HepG2 (cell line): Measurements from ENCODE around the gene GOT1. TPM values are rescaled to one million over a fixed set of nuclear protein-coding genes. Genes with fewer than 3 reads are reported as not detected.

Source experiments
- E2F5 ChIP-seq: sonication (generic); formaldehyde crosslinking; conservative IDR thresholded peaks from 2 replicates; pipeline ENCODE4 v1.4.0; 2020; ENCODE audit warnings: missing genetic modification reagents
- FOSL1 ChIP-seq: sonication (generic); formaldehyde crosslinking; IDR thresholded peaks from 2 replicates; pipeline ENCODE4 v1.9.0; 2021; ENCODE audit warnings: missing genetic modification reagents, borderline replicate concordance
- FUBP1 ChIP-seq: sonication (generic); formaldehyde crosslinking; IDR thresholded peaks from 2 replicates; pipeline ENCODE4 v1.5.1; 2020; ENCODE audit warnings: missing genetic modification reagents, mild to moderate bottlenecking, borderline replicate concordance
- MTA1 ChIP-seq: sonication (generic); formaldehyde crosslinking; IDR thresholded peaks from 2 replicates; pipeline ENCODE4 v1.4.0; 2020; ENCODE audit warnings: missing genetic modification reagents, mild to moderate bottlenecking, borderline replicate concordance
- PPARG ChIP-seq: conservative IDR thresholded peaks from 2 replicates; pipeline ENCODE4 v1.6.1; 2016; ENCODE audit warnings: missing biosample characterization, missing genetic modification reagents
- RFX1 ChIP-seq: fragments of 450-650 bp; IDR thresholded peaks from 2 replicates; pipeline ENCODE4 v1.6.1; 2017
- TCF7 ChIP-seq: sonication (generic); IDR thresholded peaks from 2 replicates; pipeline ENCODE4 v1.6.1; 2016; ENCODE audit warnings: antibody characterized with exemption, low read depth
- ZBTB26 ChIP-seq: IDR thresholded peaks from 2 replicates; pipeline ENCODE4 v1.6.1; 2016; ENCODE audit warnings: missing compliant biosample characterization, missing genetic modification reagents, borderline replicate concordance
- ZNF12 ChIP-seq: sonication (generic); formaldehyde crosslinking; IDR thresholded peaks from 2 replicates; pipeline ENCODE4 v1.5.0; 2020; ENCODE audit warnings: missing genetic modification reagents
- ZNF235 ChIP-seq: sonication (generic); formaldehyde crosslinking; IDR thresholded peaks from 2 replicates; pipeline ENCODE4 v1.8.1; 2023; ENCODE audit warnings: mild to moderate bottlenecking, missing genetic modification reagents, borderline replicate concordance
- ZNF256 ChIP-seq: sonication (generic); formaldehyde crosslinking; conservative IDR thresholded peaks from 2 replicates; pipeline ENCODE4 v1.4.0; 2020; ENCODE audit warnings: missing genetic modification reagents
- ZNF503 ChIP-seq: sonication (generic); formaldehyde crosslinking; IDR thresholded peaks from 2 replicates; pipeline ENCODE4 v1.4.0; 2020; ENCODE audit warnings: missing genetic modification reagents
- ZNF557 ChIP-seq: sonication (generic); formaldehyde crosslinking; IDR thresholded peaks from 2 replicates; pipeline ENCODE4 v1.4.0; 2020; ENCODE audit warnings: missing genetic modification reagents
- ZNF598 ChIP-seq: sonication (generic); formaldehyde crosslinking; IDR thresholded peaks from 2 replicates; pipeline ENCODE4 v1.5.1; 2020; ENCODE audit warnings: mild to moderate bottlenecking, missing genetic modification reagents, borderline replicate concordance
- ZNF616 ChIP-seq: sonication (generic); formaldehyde crosslinking; IDR thresholded peaks from 2 replicates; pipeline ENCODE4 v1.5.0; 2020; ENCODE audit warnings: low read depth, mild to moderate bottlenecking, missing genetic modification reagents
- ZNF891 ChIP-seq: sonication (generic); formaldehyde crosslinking; IDR thresholded peaks from 2 replicates; pipeline ENCODE4 v1.5.0; 2020; ENCODE audit warnings: mild to moderate bottlenecking, missing genetic modification reagents
- polyA plus RNA-seq, 8 experiments: library from polyadenylated mRNA; depleted of rRNA in 3 of 8; stranded (reverse) in 7 of 8; unstranded in 1 of 8; fragments of >200 nt; fragmentation: Illumina TruSeq in 4 of 8; extraction: Trizol in 4 of 8; gene quantifications; 2 replicates each; pipeline versions ENCODE4 v1.2.1 to v1.2.3, GENCODE V29; 2011 to 2016; ENCODE audit warnings: low read depth in 4 of 8, missing spikeins in 1 of 8, mixed read lengths in 1 of 8; ENCODE audit not compliant: insufficient read depth in 1 of 8
- total RNA-seq, 5 experiments: library from RNA; depleted of rRNA; stranded (reverse); fragments of >200 nt; fragmentation: Illumina TruSeq; extraction: Trizol; gene quantifications; 2 replicates each; pipeline ENCODE4 v1.2.3, GENCODE V29; 2016; ENCODE audit warnings: low read depth in 1 of 5
- TF ChIP-seq, protein P1 (sequence below): sonication (generic); formaldehyde crosslinking; IDR thresholded peaks from 2 replicates; pipeline ENCODE4 v1.4.0; 2020; ENCODE audit warnings: missing genetic modification reagents, mild to moderate bottlenecking, borderline replicate concordance
- TF ChIP-seq, protein P2 (sequence below): sonication (generic); formaldehyde crosslinking; IDR thresholded peaks from 2 replicates; pipeline ENCODE4 v1.4.0; 2020; ENCODE audit warnings: missing genetic modification reagents, mild to moderate bottlenecking, borderline replicate concordance
- TF ChIP-seq, protein P3 (sequence below): sonication (generic); formaldehyde crosslinking; IDR thresholded peaks from 2 replicates; pipeline ENCODE4 v1.5.0; 2020; ENCODE audit warnings: mild to moderate bottlenecking, low read depth, missing genetic modification reagents, borderline replicate concordance

GOT1 gene
- total and polyA plus RNA-seq, 2 of the 13 experiments (the other 11 are each of a cell fraction or from before 2014, with no cell fraction given): 81.2 to 102 TPM

DNA sequence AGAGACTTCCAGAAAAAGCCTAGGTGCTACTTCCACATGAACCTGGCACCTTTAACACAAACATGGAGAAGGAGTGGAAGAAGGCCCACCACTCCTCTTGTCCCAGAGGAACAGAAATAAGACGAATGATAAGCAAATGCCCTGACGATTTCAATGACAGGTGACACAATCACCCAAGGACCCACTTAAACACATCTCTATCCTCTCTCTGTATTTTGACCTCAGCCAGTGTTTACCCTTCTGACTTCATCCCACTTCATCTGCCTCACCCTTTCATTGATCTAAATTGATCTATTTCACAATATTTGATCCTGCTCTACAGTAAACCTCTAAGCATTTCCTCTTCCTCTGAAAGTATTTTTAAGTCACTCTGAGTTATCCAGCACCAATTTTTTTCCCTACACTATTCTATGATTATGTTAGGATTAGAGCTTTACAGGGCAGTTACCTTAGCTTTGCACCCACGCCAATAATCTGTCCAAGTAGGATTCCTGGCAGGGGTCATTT lies 9.1 kb downstream of the GOT1 start (continued):
- TF ChIP-seq, protein P1, sequence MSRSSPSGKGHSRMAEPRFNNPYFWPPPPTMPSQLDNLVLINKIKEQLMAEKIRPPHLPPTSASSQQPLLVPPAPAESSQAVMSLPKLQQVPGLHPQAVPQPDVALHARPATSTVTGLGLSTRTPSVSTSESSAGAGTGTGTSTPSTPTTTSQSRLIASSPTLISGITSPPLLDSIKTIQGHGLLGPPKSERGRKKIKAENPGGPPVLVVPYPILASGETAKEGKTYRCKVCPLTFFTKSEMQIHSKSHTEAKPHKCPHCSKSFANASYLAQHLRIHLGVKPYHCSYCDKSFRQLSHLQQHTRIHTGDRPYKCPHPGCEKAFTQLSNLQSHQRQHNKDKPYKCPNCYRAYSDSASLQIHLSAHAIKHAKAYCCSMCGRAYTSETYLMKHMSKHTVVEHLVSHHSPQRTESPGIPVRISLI (CRISPR knock-in tag): peak; percentile 80; the same call in 1 of the 2 replicates
- TF ChIP-seq E2F5 (CRISPR knock-in tag) (no peak), FUBP1 (CRISPR knock-in tag) (no peak), ZNF503 (CRISPR knock-in tag) (peak; percentile 88), MTA1 (CRISPR knock-in tag) (no peak), ZNF256 (no peak), ZNF557 (CRISPR knock-in tag) (no peak), FOSL1 (CRISPR knock-in tag) (peak; percentile 57; the same call in 1 of the 2 replicates), ZNF616 (CRISPR knock-in tag) (no peak), TCF7 (peak; percentile 95), ZBTB26 (no peak), RFX1 (no peak), PPARG (peak; percentile 95), ZNF598 (no peak), ZNF12 (CRISPR knock-in tag) (peak; percentile 25; the same call in 1 of the 2 replicates), ZNF235 (no peak), ZNF891 (CRISPR knock-in tag) (no peak)
- TF ChIP-seq, protein P2, sequence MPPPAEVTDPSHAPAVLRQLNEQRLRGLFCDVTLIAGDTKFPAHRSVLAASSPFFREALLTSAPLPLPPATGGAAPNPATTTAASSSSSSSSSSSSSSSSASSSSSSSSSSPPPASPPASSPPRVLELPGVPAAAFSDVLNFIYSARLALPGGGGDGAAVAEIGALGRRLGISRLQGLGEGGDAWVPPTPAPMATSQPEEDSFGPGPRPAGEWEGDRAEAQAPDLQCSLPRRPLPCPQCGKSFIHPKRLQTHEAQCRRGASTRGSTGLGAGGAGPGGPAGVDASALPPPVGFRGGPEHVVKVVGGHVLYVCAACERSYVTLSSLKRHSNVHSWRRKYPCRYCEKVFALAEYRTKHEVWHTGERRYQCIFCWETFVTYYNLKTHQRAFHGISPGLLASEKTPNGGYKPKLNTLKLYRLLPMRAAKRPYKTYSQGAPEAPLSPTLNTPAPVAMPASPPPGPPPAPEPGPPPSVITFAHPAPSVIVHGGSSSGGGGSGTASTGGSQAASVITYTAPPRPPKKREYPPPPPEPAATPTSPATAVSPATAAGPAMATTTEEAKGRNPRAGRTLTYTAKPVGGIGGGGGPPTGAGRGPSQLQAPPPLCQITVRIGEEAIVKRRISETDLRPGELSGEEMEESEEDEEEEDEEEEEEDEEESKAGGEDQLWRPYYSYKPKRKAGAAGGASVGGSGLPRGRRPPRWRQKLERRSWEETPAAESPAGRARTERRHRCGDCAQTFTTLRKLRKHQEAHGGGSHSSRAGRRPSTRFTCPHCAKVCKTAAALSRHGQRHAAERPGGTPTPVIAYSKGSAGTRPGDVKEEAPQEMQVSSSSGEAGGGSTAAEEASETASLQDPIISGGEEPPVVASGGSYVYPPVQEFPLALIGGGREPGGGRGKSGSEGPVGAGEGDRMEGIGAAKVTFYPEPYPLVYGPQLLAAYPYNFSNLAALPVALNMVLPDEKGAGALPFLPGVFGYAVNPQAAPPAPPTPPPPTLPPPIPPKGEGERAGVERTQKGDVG (CRISPR knock-in tag): no peak
- TF ChIP-seq, protein P3, sequence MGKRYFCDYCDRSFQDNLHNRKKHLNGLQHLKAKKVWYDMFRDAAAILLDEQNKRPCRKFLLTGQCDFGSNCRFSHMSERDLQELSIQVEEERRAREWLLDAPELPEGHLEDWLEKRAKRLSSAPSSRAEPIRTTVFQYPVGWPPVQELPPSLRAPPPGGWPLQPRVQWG (CRISPR knock-in tag): no peak
